GM12864 (cell line): Measurements from ENCODE around the gene RERE.

Experiments
- DNase-seq: peaks from one replicate; pipeline ENCODE4 v3.0.0-alpha.2; 2011; ENCODE audit warnings: low read depth
- H3K4me3 ChIP-seq: 2 replicates; pipeline ENCODE4 v1.5.1; 2011; ENCODE audit warnings: mild to moderate bottlenecking, low read depth, low read length, control low read depth
- CTCF ChIP-seq: IDR thresholded peaks from 2 replicates; pipeline ENCODE4 v1.5.1; 2011; ENCODE audit warnings: low read depth, mild to moderate bottlenecking, moderate library complexity, low read length, control low read depth, inconsistent platforms; ENCODE audit errors: missing control alignments

The RERE gene

DNA sequence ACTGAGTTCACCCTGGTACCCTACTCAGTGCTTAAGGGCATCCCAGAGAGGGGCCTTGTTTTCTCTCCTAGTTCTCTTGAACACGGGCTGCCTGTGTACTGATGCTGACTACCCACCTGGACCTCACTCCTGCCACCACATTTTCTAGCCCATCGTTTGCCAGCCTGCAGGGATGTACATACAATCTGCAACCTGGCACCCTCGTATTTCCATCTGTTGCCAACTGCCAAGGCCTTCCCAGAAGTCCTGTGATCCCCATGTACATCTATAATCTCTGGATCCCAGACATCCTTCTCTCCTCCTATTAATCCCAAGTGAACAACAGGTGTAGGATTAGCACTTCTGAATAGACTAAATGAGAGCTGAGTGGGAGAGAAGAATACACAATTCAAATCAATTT is 287.5 kb downstream of the RERE start:
- no peak for TF ChIP-seq CTCF
- no peak for DNase-seq
- H3K4me3 ChIP-seq, result no peak overlapping the region

GRCh38 chr1:8527941-8528340 is 289.5 kb downstream of the RERE start:
- no peak for DNase-seq
- H3K4me3 ChIP-seq, result no peak overlapping the region
- TF ChIP-seq CTCF, result no peak

DNA sequence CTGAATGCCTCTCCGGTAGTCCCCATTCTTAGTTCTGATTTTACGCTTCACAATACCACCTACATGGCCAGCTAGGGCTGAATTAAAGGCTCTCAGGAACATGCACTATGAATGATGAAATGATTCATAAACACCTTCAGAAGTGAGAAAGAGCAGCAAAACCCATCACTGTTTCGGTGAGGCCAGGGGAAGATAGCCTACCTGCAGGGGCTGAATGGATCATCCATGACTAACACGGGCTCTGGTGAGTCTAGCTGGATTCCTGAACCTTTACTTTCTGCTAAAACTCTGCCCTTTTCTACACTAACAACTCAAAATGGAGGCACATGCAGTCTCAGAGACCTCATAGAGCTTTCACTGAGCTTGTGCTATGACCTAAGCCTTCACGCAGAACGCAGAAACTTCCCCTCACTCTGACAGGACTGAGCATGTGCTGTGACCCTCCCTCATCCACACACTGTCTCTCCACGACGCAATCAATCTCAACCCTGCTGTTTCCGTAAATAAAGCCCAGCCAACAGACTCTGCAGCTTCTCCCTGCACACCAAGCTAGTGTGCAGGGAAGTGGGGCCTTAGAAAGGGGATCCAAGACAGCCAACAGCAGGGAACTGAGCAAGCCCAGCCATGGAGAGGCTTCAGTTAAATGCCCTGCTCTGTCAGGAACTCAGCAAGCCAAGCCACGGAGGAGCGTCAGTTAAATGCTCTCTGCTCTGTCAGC is 291.7 kb downstream of the RERE start:
- H3K4me3 ChIP-seq, result peak overlapping the region; percentile 48
- DNase-seq, result peak; percentile 50
- no peak for TF ChIP-seq CTCF

- H3K4me3 ChIP-seq, result peak overlapping the region; percentile 48
- DNase-seq, result no peak
- TF ChIP-seq CTCF, result no peak
These were observed 292.3 kb downstream of the RERE start for GRCh38 chr1:8525216-8525557.

- TF ChIP-seq CTCF, result no peak
- H3K4me3 ChIP-seq, result peak overlapping the region; percentile 48; the same call in 1 of the 2 replicates
- DNase-seq, result no peak
These were observed 292.7 kb downstream of the RERE start for GRCh38 chr1:8524627-8525157.

DNA sequence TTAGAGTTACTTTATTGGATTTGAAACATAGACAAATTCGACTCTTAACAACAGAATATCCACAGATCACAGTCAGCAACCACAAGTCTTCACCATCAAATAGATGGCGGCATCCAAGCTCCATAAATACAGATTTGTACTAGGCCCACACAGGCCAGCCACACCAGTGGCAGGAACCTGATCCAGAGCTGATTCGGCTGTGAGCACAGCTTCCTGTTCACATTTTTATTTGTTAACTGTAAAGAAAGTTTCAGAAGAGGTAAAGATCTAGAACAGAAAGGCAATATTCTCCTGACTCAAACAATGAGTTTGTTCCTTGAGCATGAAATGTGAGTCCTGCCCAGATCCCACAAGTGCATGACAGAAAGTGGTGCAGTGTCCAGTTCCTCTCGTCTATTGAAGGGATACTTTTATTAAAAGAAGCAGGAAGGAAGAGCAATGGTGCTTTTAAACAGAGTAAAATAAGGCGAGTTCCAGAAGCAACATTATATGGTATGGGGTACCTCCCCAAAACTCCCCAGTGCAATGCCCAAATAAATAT is 293.7 kb downstream of the RERE start:
- DNase-seq, result no peak
- H3K4me3 ChIP-seq, result no peak overlapping the region
- TF ChIP-seq CTCF, result no peak
